Measurements from ENCODE around the gene PRIM1.

PRIM1 gene

DNA sequence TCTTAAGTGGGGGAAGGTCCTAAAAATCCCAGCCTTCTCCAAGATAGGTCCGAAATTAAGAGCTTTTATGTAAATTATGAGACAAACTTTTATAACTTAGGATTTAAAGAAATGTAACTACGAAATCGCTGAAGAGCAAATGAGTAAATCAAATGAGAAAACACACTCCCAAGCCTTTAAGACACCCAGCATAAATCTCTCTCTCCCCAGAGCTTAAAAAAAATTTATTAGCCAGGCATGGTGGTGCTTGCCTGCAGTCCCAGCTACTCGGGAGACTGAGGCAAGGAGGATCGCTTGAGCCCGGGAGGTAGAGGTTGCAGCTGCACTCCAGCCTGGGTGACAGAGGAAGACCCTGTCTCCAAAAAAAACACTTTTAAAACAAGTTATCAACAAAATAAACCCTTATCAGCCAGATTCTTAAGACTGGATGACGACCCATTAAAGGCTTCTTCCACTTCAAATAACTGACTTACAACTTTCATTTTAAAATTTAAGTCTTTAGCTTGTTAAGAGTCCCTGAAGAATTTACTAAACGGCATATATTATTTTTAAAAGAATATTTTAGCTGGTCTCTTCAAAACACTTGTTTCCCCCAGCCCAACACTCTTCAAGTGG lies 67.3 kb downstream of the PRIM1 start:
- TF ChIP-seq, protein P1, sequence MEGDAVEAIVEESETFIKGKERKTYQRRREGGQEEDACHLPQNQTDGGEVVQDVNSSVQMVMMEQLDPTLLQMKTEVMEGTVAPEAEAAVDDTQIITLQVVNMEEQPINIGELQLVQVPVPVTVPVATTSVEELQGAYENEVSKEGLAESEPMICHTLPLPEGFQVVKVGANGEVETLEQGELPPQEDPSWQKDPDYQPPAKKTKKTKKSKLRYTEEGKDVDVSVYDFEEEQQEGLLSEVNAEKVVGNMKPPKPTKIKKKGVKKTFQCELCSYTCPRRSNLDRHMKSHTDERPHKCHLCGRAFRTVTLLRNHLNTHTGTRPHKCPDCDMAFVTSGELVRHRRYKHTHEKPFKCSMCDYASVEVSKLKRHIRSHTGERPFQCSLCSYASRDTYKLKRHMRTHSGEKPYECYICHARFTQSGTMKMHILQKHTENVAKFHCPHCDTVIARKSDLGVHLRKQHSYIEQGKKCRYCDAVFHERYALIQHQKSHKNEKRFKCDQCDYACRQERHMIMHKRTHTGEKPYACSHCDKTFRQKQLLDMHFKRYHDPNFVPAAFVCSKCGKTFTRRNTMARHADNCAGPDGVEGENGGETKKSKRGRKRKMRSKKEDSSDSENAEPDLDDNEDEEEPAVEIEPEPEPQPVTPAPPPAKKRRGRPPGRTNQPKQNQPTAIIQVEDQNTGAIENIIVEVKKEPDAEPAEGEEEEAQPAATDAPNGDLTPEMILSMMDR (IDR thresholded peaks at IDR 0.05; ENCODE audit: low read depth, low read length, missing control alignments): no peak
- DNase-seq (ENCODE audit: low read depth): no peak
- peak overlapping the region; percentile 81 for H3K4me3 ChIP-seq (ENCODE audit: low read depth, low read length)

DNA sequence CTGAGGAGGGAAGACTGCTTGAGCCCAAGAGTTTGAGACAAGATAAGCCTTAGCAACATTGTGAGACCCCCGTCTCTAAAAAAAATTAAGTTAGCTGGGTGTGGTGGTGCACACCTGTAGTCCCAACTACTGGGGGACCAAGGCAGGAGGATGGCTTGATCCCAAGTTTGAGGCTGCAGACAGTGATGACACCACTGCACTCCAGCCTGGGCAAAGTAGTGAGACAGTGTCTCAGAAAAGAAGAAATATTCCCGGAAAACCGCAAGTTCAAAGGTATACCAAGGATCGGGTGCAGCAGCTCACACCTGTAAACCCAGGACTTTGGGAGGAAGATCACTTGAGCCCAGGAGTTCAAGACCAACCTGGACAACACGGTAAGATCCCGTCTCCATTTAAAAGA lies 69.8 kb downstream of the PRIM1 start:
- DNase-seq (ENCODE audit: low read depth): no peak
- TF ChIP-seq, protein P1 (IDR thresholded peaks at IDR 0.05; ENCODE audit: low read depth, low read length, missing control alignments): no peak
- no peak overlapping the region; the same call in 1 of the 2 replicates for H3K4me3 ChIP-seq (ENCODE audit: low read depth, low read length)
